ENCODE measurements around the gene IL9.

DNA sequence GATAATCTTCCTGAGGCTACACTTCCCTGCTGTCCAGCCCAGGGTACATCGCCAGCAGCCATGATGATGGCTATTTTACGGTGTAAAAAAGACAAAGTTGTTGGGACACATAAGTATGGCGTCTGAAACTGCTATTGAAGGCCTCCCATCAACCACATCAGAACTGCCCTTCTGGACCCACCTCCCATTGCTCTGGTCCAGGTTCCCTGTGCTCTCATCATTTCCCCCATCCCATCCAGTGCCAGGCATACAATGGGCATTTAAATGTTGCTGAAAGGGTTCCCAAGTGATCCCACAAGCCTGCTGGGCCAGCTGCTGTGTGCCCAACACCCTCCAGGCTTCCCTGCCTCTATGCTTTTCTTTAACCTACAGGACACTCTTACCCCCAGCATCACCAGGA, 10.6 kb downstream of the IL9 start:
- TF ChIP-seq, protein P1, sequence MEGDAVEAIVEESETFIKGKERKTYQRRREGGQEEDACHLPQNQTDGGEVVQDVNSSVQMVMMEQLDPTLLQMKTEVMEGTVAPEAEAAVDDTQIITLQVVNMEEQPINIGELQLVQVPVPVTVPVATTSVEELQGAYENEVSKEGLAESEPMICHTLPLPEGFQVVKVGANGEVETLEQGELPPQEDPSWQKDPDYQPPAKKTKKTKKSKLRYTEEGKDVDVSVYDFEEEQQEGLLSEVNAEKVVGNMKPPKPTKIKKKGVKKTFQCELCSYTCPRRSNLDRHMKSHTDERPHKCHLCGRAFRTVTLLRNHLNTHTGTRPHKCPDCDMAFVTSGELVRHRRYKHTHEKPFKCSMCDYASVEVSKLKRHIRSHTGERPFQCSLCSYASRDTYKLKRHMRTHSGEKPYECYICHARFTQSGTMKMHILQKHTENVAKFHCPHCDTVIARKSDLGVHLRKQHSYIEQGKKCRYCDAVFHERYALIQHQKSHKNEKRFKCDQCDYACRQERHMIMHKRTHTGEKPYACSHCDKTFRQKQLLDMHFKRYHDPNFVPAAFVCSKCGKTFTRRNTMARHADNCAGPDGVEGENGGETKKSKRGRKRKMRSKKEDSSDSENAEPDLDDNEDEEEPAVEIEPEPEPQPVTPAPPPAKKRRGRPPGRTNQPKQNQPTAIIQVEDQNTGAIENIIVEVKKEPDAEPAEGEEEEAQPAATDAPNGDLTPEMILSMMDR (IDR thresholded peaks at IDR 0.05) = no peak
- TF ChIP-seq POLR2A (IDR thresholded peaks at IDR 0.05) = no peak

Data from lower leg skin (tissue), 3 donors.